CD8-positive, alpha-beta memory T cell (primary cell): ENCODE measurements around the gene KRTAP9-9. TPM values are rescaled to one million over a fixed set of nuclear protein-coding genes. Genes with fewer than 3 reads are reported as not detected.
A peak's percentile ranks its signal among the peaks of the same experiment; 100 is the strongest.
"Not testable (repeated sequence)": the region's sequence is repeated elsewhere in the genome, so short reads cannot be mapped to it uniquely, and the experiment has no call there.

Source experiments
- CTCF ChIA-PET: fragments of 350-600 bp; sonication (Branson Sonifier 250); formaldehyde crosslinking; loops from one replicate; lab custom pipeline; 2021; ENCODE audit warnings: antibody characterized with exemption; lab: Charles Lee
- POLR2A ChIA-PET: fragments of 350-600 bp; sonication (Branson Sonifier 250); formaldehyde crosslinking; loops from one replicate; lab custom pipeline; 2021; ENCODE audit warnings: antibody characterized with exemption; lab: Charles Lee
- DNase-seq, 5 donors: peaks; one replicate each; pipeline versions ENCODE4 v3.0.0 to v3.0.0-alpha.2; 2020 to 2022; ENCODE audit warnings: mixed read lengths in 1 of 5
- H3K27ac ChIP-seq: one replicate; pipeline ENCODE4 v1.7.0; 2013; ENCODE audit warnings: low read depth, mild to moderate bottlenecking, low read length, moderate library complexity
- H3K27me3 ChIP-seq: 2 replicates; pipeline ENCODE4 v1.7.0; 2013; ENCODE audit warnings: low read length, mild to moderate bottlenecking; ENCODE audit not compliant: insufficient read depth, poor library complexity, severe bottlenecking
- H3K36me3 ChIP-seq: 2 replicates; pipeline ENCODE4 v1.7.0; 2013; ENCODE audit warnings: mild to moderate bottlenecking, low read length, moderate library complexity; ENCODE audit not compliant: insufficient read depth
- H3K4me1 ChIP-seq: 2 replicates; pipeline ENCODE4 v1.7.0; 2013; ENCODE audit warnings: mild to moderate bottlenecking, low read length, moderate library complexity; ENCODE audit not compliant: insufficient read depth
- H3K4me3 ChIP-seq: 2 replicates; pipeline ENCODE4 v1.7.0; 2013; ENCODE audit warnings: mild to moderate bottlenecking, low read length
- H3K9me3 ChIP-seq: 2 replicates; pipeline ENCODE4 v1.7.0; 2013; ENCODE audit warnings: mild to moderate bottlenecking, low read length
- H3K27ac Mint-ChIP-seq, 8 donors: one replicate each; pipeline ENCODE4 v1.8.0; 2020 to 2021; ENCODE audit warnings: mixed read lengths in 8 of 8, mild to moderate bottlenecking in 6 of 8, inconsistent platforms in 3 of 8, moderate library complexity in 3 of 8
- H3K27me3 Mint-ChIP-seq, 2 donors: one replicate each; pipeline ENCODE4 v1.8.0; 2020 to 2021; ENCODE audit warnings: mixed read lengths in 2 of 2, mild to moderate bottlenecking in 1 of 2, moderate library complexity in 1 of 2
- H3K36me3 Mint-ChIP-seq, 3 donors: one replicate each; pipeline ENCODE4 v1.8.0; 2020 to 2021; ENCODE audit warnings: mixed read lengths in 3 of 3, inconsistent platforms in 1 of 3, mild to moderate bottlenecking in 1 of 3
- H3K4me1 Mint-ChIP-seq, 3 donors: one replicate each; pipeline ENCODE4 v1.8.0; 2020 to 2021; ENCODE audit warnings: mixed read lengths in 3 of 3, inconsistent platforms in 1 of 3, mild to moderate bottlenecking in 1 of 3
- H3K4me3 Mint-ChIP-seq, 7 donors: one replicate each; pipeline ENCODE4 v1.8.0; 2020 to 2021; ENCODE audit warnings: mixed read lengths in 7 of 7, mild to moderate bottlenecking in 6 of 7, moderate library complexity in 4 of 7, inconsistent platforms in 2 of 7
- H3K9me3 Mint-ChIP-seq, 5 donors: one replicate each; pipeline ENCODE4 v1.8.0; 2020 to 2022; ENCODE audit warnings: mixed read lengths in 5 of 5, mild to moderate bottlenecking in 3 of 5, moderate library complexity in 2 of 5, inconsistent platforms in 1 of 5
- polyA plus RNA-seq: library from polyadenylated mRNA; unstranded; fragments of 300-500 nt; fragmentation: Illumina TruSeq; gene quantifications from one replicate; pipeline ENCODE4 v1.2.3, GENCODE V29; 2021
- total RNA-seq, 2 experiments: library from RNA; stranded (reverse); gene quantifications; one replicate each; pipeline ENCODE4 v1.2.3, GENCODE V29; 2021

The KRTAP9-9 gene
- total and polyA plus RNA-seq, 3 experiments from 2014 or later, result not detected

DNA sequence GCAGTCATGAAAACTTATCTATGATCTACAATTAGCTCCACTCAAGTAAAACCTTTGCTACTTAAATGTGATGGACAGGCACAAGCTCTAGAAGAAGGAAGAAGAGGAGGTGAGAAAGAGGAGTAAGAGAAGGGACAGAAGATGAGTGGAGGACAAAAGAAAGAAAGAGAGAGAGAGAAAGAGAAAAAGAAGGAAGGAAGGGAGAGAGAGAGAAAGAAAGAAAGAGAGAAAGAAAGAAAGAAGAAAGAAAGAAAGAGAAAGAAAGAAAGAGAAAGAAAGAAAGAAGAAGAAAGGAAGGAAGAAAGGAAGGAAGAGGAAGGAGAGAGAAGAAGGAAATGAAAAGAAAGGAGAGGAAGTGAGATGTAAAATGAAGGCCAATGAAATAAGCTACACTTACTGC, 25.1 kb upstream of the KRTAP9-9 start:
- Histone ChIP-seq H3K4me3 (no peak overlapping the region), H3K27me3 (no peaks in the 10 kb centered on the region), H3K9me3 (no peaks in the 10 kb centered on the region), H3K4me1 (no peaks in the 10 kb centered on the region), H3K27ac (no peak overlapping the region), H3K36me3 (no peaks in the 10 kb centered on the region)
- H3K4me3 Mint-ChIP-seq, result no peak overlapping the region
- POLR2A ChIA-PET, result no interaction called here
- peak overlapping the region in 1 of 8 donors; percentile 3 for H3K27ac Mint-ChIP-seq
- peaks cover 19 to 46% of the 10 kb centered on the region in 2 donors for H3K27me3 Mint-ChIP-seq
- H3K4me1 Mint-ChIP-seq, result no peaks in the 10 kb centered on the region
- H3K36me3 Mint-ChIP-seq, result no peaks in the 10 kb centered on the region
- no peak for DNase-seq
- CTCF ChIA-PET, result no interaction called here
- H3K9me3 Mint-ChIP-seq, result no peaks in the 10 kb centered on the region

DNA sequence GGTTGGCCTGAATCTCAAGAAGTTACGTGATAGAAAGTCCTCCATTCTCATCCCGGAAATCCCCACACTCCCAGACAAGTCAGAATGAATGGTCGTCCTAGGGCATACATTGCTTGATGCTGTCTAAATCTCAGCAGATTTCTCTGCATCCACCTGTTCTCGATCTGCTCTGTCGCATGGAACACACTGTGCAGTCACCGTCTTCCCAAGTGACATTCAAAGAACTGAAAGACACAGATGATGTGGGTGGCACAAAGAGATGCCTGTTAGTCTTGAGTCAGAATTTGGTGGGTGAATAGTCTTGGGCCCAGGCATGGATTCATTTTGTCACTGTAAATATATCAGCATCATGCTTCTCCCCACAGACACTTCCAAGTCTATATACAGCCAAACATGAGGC, 23.5 kb upstream of the KRTAP9-9 start:
- DNase-seq, result no peak
- no peak overlapping the region for H3K27ac Mint-ChIP-seq
- no peaks in the 10 kb centered on the region for H3K9me3 Mint-ChIP-seq
- no peak overlapping the region for H3K4me3 ChIP-seq
- no peaks in the 10 kb centered on the region for H3K36me3 Mint-ChIP-seq
- no peaks in the 10 kb centered on the region for H3K27me3 ChIP-seq
- H3K4me3 Mint-ChIP-seq, result no peak overlapping the region
- ChIA-PET CTCF (no interaction called here), POLR2A (no interaction called here)
- H3K4me1 ChIP-seq, result no peaks in the 10 kb centered on the region
- H3K9me3 ChIP-seq, result no peaks in the 10 kb centered on the region
- H3K27ac ChIP-seq, result no peak overlapping the region
- H3K4me1 Mint-ChIP-seq, result no peaks in the 10 kb centered on the region
- peaks cover 19 to 55% of the 10 kb centered on the region in 2 donors for H3K27me3 Mint-ChIP-seq
- no peaks in the 10 kb centered on the region for H3K36me3 ChIP-seq

DNA sequence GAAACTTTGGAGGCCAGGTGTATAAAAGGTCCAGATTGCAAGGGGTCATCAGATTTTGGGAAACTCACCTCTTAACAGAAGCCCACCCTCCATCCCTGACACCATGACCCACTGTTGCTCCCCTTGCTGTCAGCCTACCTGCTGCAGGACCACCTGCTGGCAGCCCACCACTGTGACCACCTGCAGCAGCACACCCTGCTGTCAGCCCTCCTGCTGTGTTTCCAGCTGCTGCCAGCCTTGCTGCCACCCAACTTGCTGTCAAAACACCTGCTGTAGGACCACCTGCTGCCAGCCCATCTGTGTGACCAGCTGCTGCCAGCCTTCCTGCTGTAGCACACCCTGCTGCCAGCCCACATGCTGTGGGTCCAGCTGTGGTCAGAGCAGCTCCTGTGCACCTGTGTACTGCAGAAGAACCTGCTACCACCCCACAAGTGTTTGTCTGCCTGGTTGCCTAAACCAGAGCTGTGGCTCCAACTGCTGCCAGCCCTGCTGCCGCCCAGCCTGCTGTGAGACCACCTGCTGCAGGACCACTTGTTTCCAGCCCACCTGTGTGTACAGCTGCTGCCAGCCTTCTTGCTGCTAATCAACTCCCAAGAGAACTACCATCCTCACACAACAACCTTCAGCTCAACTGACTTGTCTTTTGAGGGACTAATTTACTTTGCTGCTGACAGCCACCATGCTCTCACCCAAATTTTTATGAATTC, 22.6 kb upstream of the KRTAP9-9 start, which contains the start of gene KRTAP9-3:
Gene KRTAP9-3, plus strand, starts transcription at position 51 of the 707 bp plus-strand sequence. Its CDS starts 53 bp downstream, at position 104.
- POLR2A ChIA-PET, DNase-seq, H3K9me3 Mint-ChIP-seq, H3K4me1 ChIP-seq, CTCF ChIA-PET, H3K27ac Mint-ChIP-seq, H3K27me3 ChIP-seq, H3K27ac ChIP-seq, H3K4me3 ChIP-seq, H3K4me3 Mint-ChIP-seq, H3K9me3 ChIP-seq, H3K36me3 Mint-ChIP-seq, H3K36me3 ChIP-seq, H3K4me1 Mint-ChIP-seq: not testable (repeated sequence)
- peaks cover 19 to 60% of the 10 kb centered on the region in 2 donors for H3K27me3 Mint-ChIP-seq

DNA sequence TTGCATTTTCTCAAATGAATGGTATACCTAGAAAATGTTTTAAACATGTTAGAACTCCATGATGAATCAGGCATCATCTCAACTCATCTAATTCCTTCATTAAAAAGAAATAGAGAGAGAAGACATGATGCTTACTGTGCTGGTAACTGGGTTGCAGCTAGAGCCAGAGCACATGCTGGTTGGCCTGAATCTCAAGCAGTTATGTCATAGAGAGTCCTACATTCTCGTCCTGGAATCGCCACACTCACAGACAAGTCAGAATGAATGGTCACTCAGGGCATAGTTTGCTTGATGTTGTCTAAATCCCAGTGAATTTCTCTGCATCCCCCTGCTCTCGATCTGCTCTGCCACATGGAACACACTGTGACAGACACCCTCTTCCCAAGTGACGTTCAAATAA, 18.1 kb upstream of the KRTAP9-9 start:
- H3K4me3 Mint-ChIP-seq, DNase-seq, H3K9me3 Mint-ChIP-seq, H3K27me3 ChIP-seq, H3K27ac Mint-ChIP-seq, H3K4me1 Mint-ChIP-seq, H3K4me1 ChIP-seq, H3K36me3 Mint-ChIP-seq, H3K4me3 ChIP-seq, H3K27ac ChIP-seq, CTCF ChIA-PET, H3K9me3 ChIP-seq, H3K36me3 ChIP-seq, POLR2A ChIA-PET: not testable (repeated sequence)
- H3K27me3 Mint-ChIP-seq, result peaks cover 20 to 61% of the 10 kb centered on the region in 2 donors

DNA sequence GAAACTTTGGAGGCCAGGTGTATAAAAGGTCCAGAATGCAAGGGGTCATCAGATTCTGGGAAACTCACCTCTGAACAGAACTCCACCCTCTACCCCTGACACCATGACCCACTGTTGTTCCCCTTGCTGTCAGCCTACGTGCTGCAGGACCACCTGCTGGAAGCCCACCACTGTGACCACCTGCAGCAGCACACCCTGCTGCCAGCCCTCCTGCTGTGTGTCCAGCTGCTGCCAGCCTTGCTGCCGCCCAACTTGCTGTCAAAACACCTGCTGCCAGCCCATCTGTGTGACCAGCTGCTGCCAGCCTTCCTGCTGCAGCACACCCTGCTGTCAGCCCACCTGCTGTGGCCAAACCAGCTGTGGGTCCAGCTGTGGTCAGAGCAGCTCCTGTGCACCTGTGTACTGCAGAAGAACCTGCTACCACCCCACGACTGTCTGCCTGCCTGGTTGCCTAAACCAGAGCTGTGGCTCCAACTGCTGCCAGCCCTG, 17.2 kb upstream of the KRTAP9-9 start, which contains the start of gene KRTAP9-8:
Gene KRTAP9-8, plus strand, starts transcription at position 51 of the 489 bp plus-strand sequence. Its CDS starts 53 bp downstream, at position 104.
- H3K9me3 Mint-ChIP-seq, H3K4me1 Mint-ChIP-seq, H3K27ac ChIP-seq, H3K9me3 ChIP-seq, POLR2A ChIA-PET, H3K27me3 ChIP-seq, H3K4me1 ChIP-seq, H3K4me3 Mint-ChIP-seq, CTCF ChIA-PET, DNase-seq, H3K36me3 ChIP-seq, H3K27ac Mint-ChIP-seq, H3K36me3 Mint-ChIP-seq, H3K4me3 ChIP-seq: not testable (repeated sequence)
- H3K27me3 Mint-ChIP-seq, result peaks cover 17 to 64% of the 10 kb centered on the region in 2 donors

DNA sequence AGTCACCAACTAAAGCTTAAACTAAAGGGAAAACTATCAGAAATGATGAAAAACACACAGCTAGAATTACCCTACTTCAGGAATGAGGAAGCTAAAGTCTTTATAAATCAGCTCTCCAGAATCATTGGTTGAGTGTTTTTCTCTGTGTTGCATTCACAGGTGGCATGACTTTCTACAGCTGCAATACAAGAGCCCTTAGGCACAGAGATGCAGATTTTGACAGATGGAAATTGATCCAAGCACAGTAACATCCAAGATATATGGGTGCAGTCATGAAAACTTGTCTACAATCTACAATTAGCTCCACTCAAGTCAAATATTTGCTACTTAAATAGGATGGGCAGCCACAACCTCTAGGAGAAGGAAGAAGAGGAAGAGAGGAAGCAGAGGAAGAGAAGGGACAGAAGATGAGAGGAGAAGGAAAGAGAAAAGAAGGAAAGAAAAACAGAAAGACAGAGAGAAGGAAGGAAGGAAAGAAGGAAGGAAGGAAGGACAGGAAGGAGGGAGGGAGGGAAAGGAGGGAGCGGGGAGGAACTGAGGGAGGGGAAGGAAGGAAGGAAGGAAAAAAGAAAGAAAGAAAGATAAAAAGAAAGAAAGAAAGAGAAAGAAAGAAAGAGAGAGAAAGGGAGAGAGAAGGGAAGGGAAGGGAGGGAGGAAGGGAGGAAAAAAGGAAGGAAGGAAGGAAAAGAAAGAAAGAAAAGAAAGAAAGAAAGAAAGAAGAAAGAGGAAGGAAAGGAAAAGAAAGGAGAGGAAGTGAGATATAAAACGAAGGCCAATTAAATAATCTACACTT, 8.0 kb upstream of the KRTAP9-9 start:
- not testable (repeated sequence) for H3K4me3 Mint-ChIP-seq, H3K27ac Mint-ChIP-seq
- peaks cover 5 to 37% of the 10 kb centered on the region in 2 donors for H3K27me3 Mint-ChIP-seq

DNA sequence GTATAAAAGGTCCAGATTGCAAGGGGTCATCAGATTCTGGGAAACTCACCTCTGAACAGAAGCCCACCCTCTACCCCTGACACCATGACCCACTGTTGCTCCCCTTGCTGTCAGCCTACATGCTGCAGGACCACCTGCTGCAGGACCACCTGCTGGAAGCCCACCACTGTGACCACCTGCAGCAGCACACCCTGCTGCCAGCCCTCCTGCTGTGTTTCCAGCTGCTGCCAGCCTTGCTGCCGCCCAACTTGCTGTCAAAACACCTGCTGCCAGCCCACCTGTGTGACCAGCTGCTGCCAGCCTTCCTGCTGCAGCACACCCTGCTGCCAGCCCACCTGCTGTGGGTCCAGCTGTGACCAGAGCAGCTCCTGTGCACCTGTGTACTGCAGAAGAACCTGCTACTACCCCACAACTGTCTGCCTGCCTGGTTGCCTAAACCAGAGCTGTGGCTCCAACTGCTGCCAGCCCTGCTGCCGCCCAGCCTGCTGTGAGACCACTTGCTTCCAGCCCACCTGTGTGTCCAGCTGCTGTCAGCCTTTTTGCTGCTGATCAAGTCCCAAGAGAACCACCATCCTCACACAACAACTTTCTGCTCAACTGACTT, 5.4 kb upstream of the KRTAP9-9 start, which contains the start of gene KRTAP9-4:
Gene KRTAP9-4, plus strand, starts transcription at position 51 of the 604 bp plus-strand sequence. Its CDS starts 34 bp downstream, at position 85.
- H3K36me3 Mint-ChIP-seq, H3K36me3 ChIP-seq, H3K4me3 Mint-ChIP-seq, H3K27me3 ChIP-seq, DNase-seq, H3K4me1 Mint-ChIP-seq, H3K4me3 ChIP-seq, H3K9me3 Mint-ChIP-seq, POLR2A ChIA-PET, H3K4me1 ChIP-seq, CTCF ChIA-PET, H3K9me3 ChIP-seq, H3K27ac ChIP-seq: not testable (repeated sequence)
- H3K27me3 Mint-ChIP-seq, result peaks cover 4 to 36% of the 10 kb centered on the region in 2 donors
- H3K27ac Mint-ChIP-seq, result peak within 1 kb of the TSS in 1 of 8 donors; percentile 26

More for the DNA sequence above, 8.0 kb upstream of the KRTAP9-9 start:
- H3K9me3 Mint-ChIP-seq, H3K27ac ChIP-seq, H3K4me1 ChIP-seq, DNase-seq, POLR2A ChIA-PET, H3K9me3 ChIP-seq, CTCF ChIA-PET, H3K36me3 Mint-ChIP-seq, H3K36me3 ChIP-seq, H3K4me1 Mint-ChIP-seq, H3K27me3 ChIP-seq, H3K4me3 ChIP-seq: not testable (repeated sequence)

DNA sequence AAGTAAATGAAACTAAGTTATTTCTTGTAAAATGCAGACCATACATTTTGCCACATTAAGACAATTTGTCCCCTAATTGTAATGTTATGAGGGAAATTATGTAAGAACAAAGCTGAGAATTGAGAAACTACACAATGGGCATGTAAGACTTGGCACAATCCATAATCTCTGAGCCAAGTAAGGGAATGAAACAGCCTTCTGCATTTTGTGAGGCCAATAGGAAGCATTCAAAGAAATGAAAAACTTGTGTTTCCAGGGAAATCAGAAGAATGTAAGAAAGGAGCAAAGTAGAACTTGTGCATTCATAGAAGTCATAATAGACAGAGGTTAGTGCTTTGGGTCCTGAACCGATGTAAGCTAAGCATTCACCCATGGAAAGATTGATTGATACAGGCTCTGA, 3.9 kb upstream of the KRTAP9-9 start:
- Histone ChIP-seq H3K4me3 (no peak overlapping the region), H3K36me3 (no peaks in the 10 kb centered on the region), H3K9me3 (no peaks in the 10 kb centered on the region), H3K27ac (no peak overlapping the region), H3K27me3 (no peaks in the 10 kb centered on the region), H3K4me1 (no peaks in the 10 kb centered on the region)
- peaks cover 4 to 42% of the 10 kb centered on the region in 2 donors for H3K27me3 Mint-ChIP-seq
- CTCF ChIA-PET, result interaction anchor here (1.4 kb wide), 1 partner anchor 10 kb away, joined by 6 read pairs; no protein-coding TSS in a partner anchor
- H3K4me3 Mint-ChIP-seq, result no peak overlapping the region
- H3K4me1 Mint-ChIP-seq, result no peaks in the 10 kb centered on the region
- no peak overlapping the region for H3K27ac Mint-ChIP-seq
- H3K36me3 Mint-ChIP-seq, result no peaks in the 10 kb centered on the region
- POLR2A ChIA-PET, result no interaction called here
- no peak for DNase-seq
- H3K9me3 Mint-ChIP-seq, result no peaks in the 10 kb centered on the region
